ENCODE data around the gene STARD10. TPM values are rescaled to one million over a fixed set of nuclear protein-coding genes. Genes with fewer than 3 reads are reported as not detected.
"Not testable (repeated sequence)": the region's sequence is repeated elsewhere in the genome, so short reads cannot be mapped to it uniquely, and the experiment has no call there.

STARD10 gene
- total RNA-seq, 3 donors from 2014 or later = 177 to 472 (median 306) TPM

GRCh38 chr11:72828081-72828567 lies 34.3 kb upstream of the STARD10 start:
- TF ChIP-seq CTCF (IDR thresholded peaks at IDR 0.05) = no peak
- ATAC-seq (no peak), DNase-seq (no peak)
- Histone ChIP-seq H3K4me3 (no peak overlapping the region), H3K9me3 (no peaks in the 10 kb centered on the region), H3K4me1 (ENCODE audit: low read depth) (peaks cover 8% of the 10 kb centered on the region), H3K36me3 (ENCODE audit: low read depth) (no peaks in the 10 kb centered on the region)
- intact Hi-C loops (cut with DNase I, micrococcal nuclease) = no loop called here

GRCh38 chr11:72827656-72828055 lies 33.8 kb upstream of the STARD10 start:
- H3K9me3 ChIP-seq; H3K36me3 ChIP-seq (ENCODE audit: low read depth); DNase-seq; H3K4me1 ChIP-seq (ENCODE audit: low read depth); ATAC-seq; H3K4me3 ChIP-seq; intact Hi-C loops (cut with DNase I, micrococcal nuclease): not testable (repeated sequence)

- Histone ChIP-seq H3K36me3 (ENCODE audit: low read depth) (no peaks in the 10 kb centered on the region), H3K4me3 (no peak overlapping the region), H3K4me1 (ENCODE audit: low read depth) (peaks cover 8% of the 10 kb centered on the region), H3K9me3 (no peaks in the 10 kb centered on the region)
- DNase-seq = no peak
- no peak for TF ChIP-seq CTCF (IDR thresholded peaks at IDR 0.05)
- ATAC-seq = no peak
- intact Hi-C loops (cut with DNase I, micrococcal nuclease) = no loop called here
These were observed 33.2 kb upstream of the STARD10 start for GRCh38 chr11:72826942-72827480.

GRCh38 chr11:72826191-72826941 lies 32.5 kb upstream of the STARD10 start:
- no peak for ATAC-seq
- no peak for DNase-seq
- no peaks in the 10 kb centered on the region for H3K9me3 ChIP-seq
- no peak for TF ChIP-seq CTCF (IDR thresholded peaks at IDR 0.05)
- peaks cover 8% of the 10 kb centered on the region for H3K4me1 ChIP-seq (ENCODE audit: low read depth)
- no peak overlapping the region for H3K4me3 ChIP-seq
- intact Hi-C loops (cut with DNase I, micrococcal nuclease) = no loop called here
- no peaks in the 10 kb centered on the region for H3K36me3 ChIP-seq (ENCODE audit: low read depth)

GRCh38 chr11:72825661-72826060 lies 31.8 kb upstream of the STARD10 start:
- Histone ChIP-seq H3K4me1 (ENCODE audit: low read depth) (peaks cover 12% of the 10 kb centered on the region), H3K9me3 (no peaks in the 10 kb centered on the region), H3K36me3 (ENCODE audit: low read depth) (no peaks in the 10 kb centered on the region), H3K4me3 (no peak overlapping the region)
- no peak for DNase-seq
- no peak for TF ChIP-seq CTCF (IDR thresholded peaks at IDR 0.05)
- intact Hi-C loops (cut with DNase I, micrococcal nuclease) = no loop called here
- no peak for ATAC-seq

- TF ChIP-seq CTCF (IDR thresholded peaks at IDR 0.05) = no peak
- Histone ChIP-seq H3K36me3 (ENCODE audit: low read depth) (no peaks in the 10 kb centered on the region), H3K4me3 (no peak overlapping the region), H3K9me3 (no peaks in the 10 kb centered on the region), H3K4me1 (ENCODE audit: low read depth) (peaks cover 12% of the 10 kb centered on the region)
- intact Hi-C loops (cut with DNase I, micrococcal nuclease) = no loop called here
- no peak for DNase-seq
- no peak for ATAC-seq
These were observed 31.1 kb upstream of the STARD10 start for GRCh38 chr11:72824811-72825505.
